ENCODE results near the gene KEL.

DNA sequence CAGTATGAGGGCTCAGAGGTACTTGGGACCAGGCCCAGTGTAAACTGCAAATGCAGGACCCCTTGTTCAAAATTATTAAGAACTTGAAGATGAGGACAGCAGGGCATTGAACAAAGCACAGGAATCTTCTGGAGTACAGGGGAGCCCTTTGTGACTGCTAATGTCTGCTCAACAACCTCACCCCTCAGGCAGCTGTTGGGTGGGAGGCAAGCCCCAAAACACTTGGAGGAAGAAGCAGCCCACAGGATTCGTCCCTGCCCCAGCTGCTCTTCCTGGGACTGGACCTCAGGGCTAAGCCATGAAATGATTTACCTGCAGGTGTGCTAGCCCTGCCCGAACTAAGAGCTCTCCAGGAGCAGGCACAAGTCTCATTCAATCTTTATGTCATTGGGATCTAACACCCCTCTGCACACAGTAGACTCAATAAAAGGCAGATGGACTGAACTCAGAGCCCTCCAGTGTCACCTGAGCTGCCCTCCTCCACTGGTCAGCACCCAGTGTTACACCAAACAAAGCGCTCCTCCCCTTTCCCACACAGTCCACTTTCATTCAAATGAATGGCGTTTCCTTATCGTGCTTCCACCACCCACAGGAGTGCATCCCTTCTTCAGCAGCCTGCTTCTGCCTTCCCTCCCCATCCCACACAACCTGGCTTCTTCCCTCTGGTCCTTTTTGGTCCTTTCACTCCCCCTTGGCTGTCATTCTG, 29.6 kb downstream of the KEL start:
- no peak for TF ChIP-seq GATA2 (IDR thresholded peaks at IDR 0.05; ENCODE audit: low read depth, low read length)
- no peak for TF ChIP-seq GATA3 (IDR thresholded peaks at IDR 0.05; ENCODE audit: low read depth, low read length)

Data from SH-SY5Y (cell line).